HEK293 (cell line): ENCODE results near the gene SLC6A9.

Experiments
- CTCF ChIA-PET: fragments of 350-600 bp; formaldehyde crosslinking; extraction: SDS; loops from one replicate; lab custom pipeline; 2021; ENCODE audit warnings: antibody characterized with exemption; lab: Yijun Ruan, JAX
- POLR2A ChIA-PET: fragments of 300-600 bp; formaldehyde crosslinking; extraction: SDS; loops from one replicate; lab custom pipeline; 2020; ENCODE audit warnings: antibody characterized with exemption, inconsistent platforms; lab: Yijun Ruan, JAX
- H3K27ac ChIP-seq: fragments of 200-500 bp; sonication (Bioruptor generic); 2 replicates; pipeline ENCODE4 v1.5.1; 2014; ENCODE audit warnings: low read depth, low read length, control low read depth, inconsistent platforms; ENCODE audit errors: extremely low read depth
- H3K36me3 ChIP-seq, 2 experiments: fragments of 200-500 bp in 1 of 2; sonication (Bioruptor generic) in 1 of 2; 1 replicate in 1 of 2; 2 replicates in 1 of 2; pipeline ENCODE4 v1.5.1; 2014 to 2017; ENCODE audit warnings: inconsistent platforms in 2 of 2, low read length in 2 of 2; ENCODE audit not compliant: control insufficient read depth in 2 of 2, insufficient read depth in 1 of 2
- H3K4me1 ChIP-seq: fragments of 200-500 bp; sonication (Bioruptor generic); 2 replicates; pipeline ENCODE4 v1.5.1; 2014; ENCODE audit warnings: mild to moderate bottlenecking, low read length, inconsistent platforms; ENCODE audit not compliant: control insufficient read depth, insufficient read depth
- H3K4me3 ChIP-seq: 2 replicates; pipeline ENCODE4 v1.5.1; 2011; ENCODE audit warnings: low read depth, mild to moderate bottlenecking, control low read depth, low read length, moderate library complexity
- H3K9me3 ChIP-seq: fragments of 200-500 bp; sonication (Bioruptor generic); 2 replicates; pipeline ENCODE4 v1.5.1; 2014; ENCODE audit warnings: low read depth, low read length, inconsistent platforms; ENCODE audit not compliant: control insufficient read depth, insufficient read depth
- EGR2 ChIP-seq: fragments of 450-650 bp; formaldehyde crosslinking; IDR thresholded peaks from 2 replicates; pipeline ENCODE4 v1.5.1; 2016; ENCODE audit warnings: low read depth, missing biosample characterization, missing genetic modification characterization
- IKZF3 ChIP-seq: fragments of 450-650 bp; IDR thresholded peaks from 2 replicates; pipeline ENCODE4 v1.5.0; 2018; ENCODE audit warnings: missing biosample characterization, mild to moderate bottlenecking, missing genetic modification characterization, moderate library complexity
- OSR2 ChIP-seq: fragments of 450-650 bp; formaldehyde crosslinking; IDR thresholded peaks from 2 replicates; pipeline ENCODE4 v1.5.1; 2016; ENCODE audit warnings: missing biosample characterization, missing genetic modification characterization
- OVOL3 ChIP-seq: fragments of 450-650 bp; formaldehyde crosslinking; IDR thresholded peaks from 2 replicates; pipeline ENCODE4 v1.5.1; 2016; ENCODE audit warnings: missing biosample characterization, missing genetic modification characterization
- SP7 ChIP-seq: fragments of 450-650 bp; formaldehyde crosslinking; IDR thresholded peaks from 2 replicates; pipeline ENCODE4 v1.5.1; 2016; ENCODE audit warnings: missing biosample characterization, missing genetic modification characterization
- ZBTB20 ChIP-seq: fragments of 450-650 bp; formaldehyde crosslinking; IDR thresholded peaks from 2 replicates; pipeline ENCODE4 v1.5.1; 2016; ENCODE audit warnings: missing biosample characterization, missing genetic modification characterization
- ZBTB48 ChIP-seq: fragments of 450-650 bp; formaldehyde crosslinking; IDR thresholded peaks from 2 replicates; pipeline ENCODE4 v1.5.1; 2016; ENCODE audit warnings: missing biosample characterization, missing genetic modification characterization
- ZBTB49 ChIP-seq: fragments of 450-650 bp; formaldehyde crosslinking; IDR thresholded peaks from 2 replicates; pipeline ENCODE4 v1.5.1; 2016; ENCODE audit warnings: missing biosample characterization, missing genetic modification characterization, low read depth
- ZEB2 ChIP-seq: fragments of 450-650 bp; formaldehyde crosslinking; IDR thresholded peaks from 2 replicates; pipeline ENCODE4 v1.5.1; 2016; ENCODE audit warnings: missing biosample characterization, missing genetic modification characterization
- ZFHX2 ChIP-seq: fragments of 450-650 bp; formaldehyde crosslinking; conservative IDR thresholded peaks from 2 replicates; pipeline ENCODE4 v1.5.1; 2016; ENCODE audit warnings: missing biosample characterization, missing genetic modification characterization
- ZNF18 ChIP-seq: fragments of 450-650 bp; formaldehyde crosslinking; IDR thresholded peaks from 2 replicates; pipeline ENCODE4 v1.5.1; 2016; ENCODE audit warnings: missing biosample characterization, missing genetic modification characterization
- ZNF184 ChIP-seq: fragments of 450-650 bp; IDR thresholded peaks from 2 replicates; pipeline ENCODE4 v1.5.1; 2018; ENCODE audit warnings: missing biosample characterization, mild to moderate bottlenecking, missing genetic modification characterization
- ZNF211 ChIP-seq: fragments of 450-650 bp; formaldehyde crosslinking; IDR thresholded peaks from 2 replicates; pipeline ENCODE4 v1.5.1; 2016; ENCODE audit warnings: low read depth, missing biosample characterization, missing genetic modification characterization
- ZNF394 ChIP-seq: fragments of 450-650 bp; formaldehyde crosslinking; IDR thresholded peaks from 2 replicates; pipeline ENCODE4 v1.5.1; 2016; ENCODE audit warnings: missing biosample characterization, missing genetic modification characterization, mild to moderate bottlenecking, moderate library complexity, borderline replicate concordance
- ZNF518A ChIP-seq: fragments of 450-650 bp; formaldehyde crosslinking; conservative IDR thresholded peaks from 2 replicates; pipeline ENCODE4 v1.5.1; 2016; ENCODE audit warnings: low read depth, missing biosample characterization, missing genetic modification characterization
- ZNF548 ChIP-seq: fragments of 450-650 bp; formaldehyde crosslinking; IDR thresholded peaks from 2 replicates; pipeline ENCODE4 v1.5.1; 2016; ENCODE audit warnings: missing biosample characterization, missing genetic modification characterization
- TF ChIP-seq, protein P1 (sequence below): fragments of 450-650 bp; formaldehyde crosslinking; IDR thresholded peaks from 2 replicates; pipeline ENCODE4 v1.5.1; 2016; ENCODE audit warnings: missing biosample characterization, missing genetic modification characterization
- TF ChIP-seq, protein P2 (sequence below): fragments of 450-650 bp; formaldehyde crosslinking; IDR thresholded peaks from 2 replicates; pipeline ENCODE4 v1.5.1; 2016; ENCODE audit warnings: missing biosample characterization, missing genetic modification characterization

Gene SLC6A9

GRCh38 chr1:43981636-43982035 lies 49.6 kb downstream of the SLC6A9 start:
- CTCF ChIA-PET = no interaction called here
- H3K9me3 ChIP-seq = no peaks in the 10 kb centered on the region
- no peak for TF ChIP-seq ZNF184
- TF ChIP-seq OVOL3 = no peak
- TF ChIP-seq, protein P1, sequence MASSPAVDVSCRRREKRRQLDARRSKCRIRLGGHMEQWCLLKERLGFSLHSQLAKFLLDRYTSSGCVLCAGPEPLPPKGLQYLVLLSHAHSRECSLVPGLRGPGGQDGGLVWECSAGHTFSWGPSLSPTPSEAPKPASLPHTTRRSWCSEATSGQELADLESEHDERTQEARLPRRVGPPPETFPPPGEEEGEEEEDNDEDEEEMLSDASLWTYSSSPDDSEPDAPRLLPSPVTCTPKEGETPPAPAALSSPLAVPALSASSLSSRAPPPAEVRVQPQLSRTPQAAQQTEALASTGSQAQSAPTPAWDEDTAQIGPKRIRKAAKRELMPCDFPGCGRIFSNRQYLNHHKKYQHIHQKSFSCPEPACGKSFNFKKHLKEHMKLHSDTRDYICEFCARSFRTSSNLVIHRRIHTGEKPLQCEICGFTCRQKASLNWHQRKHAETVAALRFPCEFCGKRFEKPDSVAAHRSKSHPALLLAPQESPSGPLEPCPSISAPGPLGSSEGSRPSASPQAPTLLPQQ (tag by site-specific recombination) = no peak
- TF ChIP-seq ZNF394 = no peak
- TF ChIP-seq ZBTB49 (tag by site-specific recombination) = no peak
- TF ChIP-seq ZNF211 (tag by site-specific recombination) = no peak
- TF ChIP-seq ZBTB20 (tag by site-specific recombination) = no peak
- H3K36me3 ChIP-seq = peaks cover 7 to 80% of the 10 kb centered on the region in 2 experiments
- peaks cover 3% of the 10 kb centered on the region; the same call in 1 of the 2 replicates for H3K4me1 ChIP-seq
- POLR2A ChIA-PET = no interaction called here
- H3K4me3 ChIP-seq = no peak overlapping the region
- no peak overlapping the region for H3K27ac ChIP-seq

- peaks cover 7 to 80% of the 10 kb centered on the region in 2 experiments for H3K36me3 ChIP-seq
- H3K4me1 ChIP-seq = peaks cover 3% of the 10 kb centered on the region; the same call in 1 of the 2 replicates
- H3K27ac ChIP-seq = no peak overlapping the region
- POLR2A ChIA-PET = no interaction called here
- TF ChIP-seq IKZF3 (tag by site-specific recombination) (no peak), OSR2 (tag by site-specific recombination) (no peak), ZNF548 (tag by site-specific recombination) (no peak), EGR2 (tag by site-specific recombination) (0 out of 2 replicates have a peak, but pooled peaks have one; percentile 5), ZBTB48 (tag by site-specific recombination) (no peak), SP7 (tag by site-specific recombination) (no peak)
- TF ChIP-seq, protein P2, sequence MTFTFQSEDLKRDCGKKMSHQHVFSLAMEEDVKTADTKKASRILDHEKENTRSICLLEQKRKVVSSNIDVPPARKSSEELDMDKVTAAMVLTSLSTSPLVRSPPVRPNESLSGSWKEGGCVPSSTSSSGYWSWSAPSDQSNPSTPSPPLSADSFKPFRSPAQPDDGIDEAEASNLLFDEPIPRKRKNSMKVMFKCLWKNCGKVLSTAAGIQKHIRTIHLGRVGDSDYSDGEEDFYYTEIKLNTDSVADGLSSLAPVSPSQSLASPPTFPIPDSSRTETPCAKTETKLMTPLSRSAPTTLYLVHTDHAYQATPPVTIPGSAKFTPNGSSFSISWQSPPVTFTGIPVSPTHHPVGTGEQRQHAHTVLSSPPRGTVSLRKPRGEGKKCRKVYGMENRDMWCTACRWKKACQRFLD (tag by site-specific recombination) = no peak
- TF ChIP-seq, all 188 proteins: peak for 1
- Histone ChIP-seq H3K9me3 (no peaks in the 10 kb centered on the region), H3K4me3 (no peak overlapping the region)
- CTCF ChIA-PET = no interaction called here
Measured at GRCh38 chr1:43981135-43981491, 50.1 kb downstream of the SLC6A9 start.

GRCh38 chr1:43980255-43981134 lies 50.8 kb downstream of the SLC6A9 start:
- H3K4me3 ChIP-seq = peak overlapping the region; percentile 67
- no peak overlapping the region; the same call in 1 of the 2 replicates for H3K27ac ChIP-seq
- peaks cover 3% of the 10 kb centered on the region; the same call in 1 of the 2 replicates for H3K4me1 ChIP-seq
- H3K9me3 ChIP-seq = no peaks in the 10 kb centered on the region
- ChIA-PET POLR2A (no interaction called here), CTCF (interaction anchor here (0.7 kb wide), 1 partner anchor 269 kb away, joined by 3 read pairs; no protein-coding TSS in a partner anchor)
- H3K36me3 ChIP-seq = peaks cover 7 to 78% of the 10 kb centered on the region in 2 experiments
- no peak for TF ChIP-seq ZNF518A (tag by site-specific recombination)
- peak; percentile 68 for TF ChIP-seq EGR2 (tag by site-specific recombination)
- TF ChIP-seq ZEB2 (tag by site-specific recombination) = peak; percentile 27; the same call in 1 of the 2 replicates
- TF ChIP-seq ZNF18 (tag by site-specific recombination) = peak; percentile 58; the same call in 1 of the 2 replicates
- peak; percentile 78 for TF ChIP-seq ZFHX2 (tag by site-specific recombination)
